HL-60 (cell line): ENCODE measurements around the gene BTBD16.

Experiments used
- DNase-seq, 2 experiments: peaks; one replicate each; pipeline ENCODE4 v3.0.0-alpha.2; 2010 to 2020; ENCODE audit warnings: low read depth in 1 of 2, low spot score in 1 of 2
- H3K27ac ChIP-seq: fragments of 250-450 bp; sonication (Bioruptor Pico); replicated peaks from 2 replicates; pipeline ENCODE4 v1.5.1; 2020; ENCODE audit warnings: mild to moderate bottlenecking, moderate library complexity
- H3K27me3 ChIP-seq: fragments of 250-450 bp; sonication (Bioruptor Pico); 2 replicates; pipeline ENCODE4 v1.5.1; 2021; ENCODE audit warnings: mild to moderate bottlenecking, moderate library complexity; ENCODE audit not compliant: insufficient read depth, poor library complexity, severe bottlenecking
- H3K4me3 ChIP-seq: replicated peaks from 2 replicates; pipeline ENCODE4 v1.5.1; 2011; ENCODE audit warnings: mild to moderate bottlenecking, control low read depth, low read length; ENCODE audit not compliant: insufficient read depth
- CTCF ChIP-seq: IDR thresholded peaks from one replicate; pipeline ENCODE4 v1.5.1; 2011; ENCODE audit warnings: low read length, control low read depth, inconsistent platforms; ENCODE audit not compliant: insufficient read depth
- GABPA ChIP-seq: IDR thresholded peaks from 2 replicates; pipeline ENCODE4 v1.6.1; 2012; ENCODE audit warnings: low read depth
- POLR2AphosphoS5 ChIP-seq: IDR thresholded peaks from 2 replicates; pipeline ENCODE4 v1.6.1; 2012; ENCODE audit warnings: low read depth
- REST ChIP-seq: IDR thresholded peaks from 2 replicates; pipeline ENCODE4 v1.6.1; 2012; ENCODE audit warnings: low read depth; ENCODE audit not compliant: insufficient replicate concordance
- SPI1 ChIP-seq: IDR thresholded peaks from 2 replicates; pipeline ENCODE4 v1.6.1; 2012; ENCODE audit warnings: low read depth, mild to moderate bottlenecking, borderline replicate concordance

Gene BTBD16

GRCh38 chr10:122347170-122347841 lies 76.2 kb downstream of the BTBD16 start:
- TF ChIP-seq POLR2AphosphoS5 (no peak), GABPA (no peak), CTCF (no peak), SPI1 (no peak), REST (no peak)
- Histone ChIP-seq H3K4me3 (no peak overlapping the region), H3K27ac (no peak overlapping the region), H3K27me3 (no peaks in the 10 kb centered on the region)
- DNase-seq = no peak

GRCh38 chr10:122348512-122348911 lies 77.4 kb downstream of the BTBD16 start:
- no peak for DNase-seq
- no peak overlapping the region for H3K27ac ChIP-seq
- H3K27me3 ChIP-seq = no peaks in the 10 kb centered on the region
- no peak for TF ChIP-seq REST
- no peak for TF ChIP-seq CTCF
- no peak for TF ChIP-seq POLR2AphosphoS5
- TF ChIP-seq SPI1 = no peak
- TF ChIP-seq GABPA = no peak
- H3K4me3 ChIP-seq = no peak overlapping the region

GRCh38 chr10:122348935-122349361 lies 77.9 kb downstream of the BTBD16 start:
- H3K4me3 ChIP-seq = no peak overlapping the region
- H3K27me3 ChIP-seq = no peaks in the 10 kb centered on the region
- no peak for DNase-seq
- H3K27ac ChIP-seq = no peak overlapping the region
- TF ChIP-seq SPI1 = no peak

GRCh38 chr10:122349758-122350369 lies 78.8 kb downstream of the BTBD16 start:
- Histone ChIP-seq H3K27me3 (no peaks in the 10 kb centered on the region), H3K27ac (no peak overlapping the region), H3K4me3 (no peak overlapping the region)
- TF ChIP-seq REST (no peak), POLR2AphosphoS5 (no peak), SPI1 (no peak), CTCF (no peak), GABPA (no peak)
- no peak for DNase-seq
